Endothelial cell (in vitro differentiated cells): ENCODE measurements around the gene TDRD1. TPM values are rescaled to one million over a fixed set of nuclear protein-coding genes. Genes with fewer than 3 reads are reported as not detected.

Experiments used
- DNase-seq: peaks from one replicate; pipeline ENCODE4 v3.0.0; 2021; ENCODE audit warnings: low spot score
- H3K27ac Mint-ChIP-seq: one replicate; pipeline ENCODE4 v1.8.0; 2021; ENCODE audit warnings: mixed read lengths, inconsistent platforms; ENCODE audit not compliant: unreplicated experiment
- H3K27me3 Mint-ChIP-seq: one replicate; pipeline ENCODE4 v1.8.0; 2021; ENCODE audit warnings: mild to moderate bottlenecking, moderate library complexity, mixed read lengths, inconsistent platforms; ENCODE audit not compliant: unreplicated experiment
- H3K36me3 Mint-ChIP-seq: one replicate; pipeline ENCODE4 v1.8.0; 2021; ENCODE audit warnings: mild to moderate bottlenecking, low read depth, mixed read lengths, inconsistent platforms; ENCODE audit not compliant: unreplicated experiment
- H3K4me1 Mint-ChIP-seq: one replicate; pipeline ENCODE4 v1.8.0; 2021; ENCODE audit warnings: mild to moderate bottlenecking, mixed read lengths, inconsistent platforms; ENCODE audit not compliant: unreplicated experiment
- H3K4me3 Mint-ChIP-seq: one replicate; pipeline ENCODE4 v1.8.0; 2021; ENCODE audit warnings: mild to moderate bottlenecking, mixed read lengths, inconsistent platforms; ENCODE audit not compliant: unreplicated experiment
- H3K9me3 Mint-ChIP-seq: one replicate; pipeline ENCODE4 v1.8.0; 2021; ENCODE audit warnings: mixed read lengths, inconsistent platforms; ENCODE audit not compliant: unreplicated experiment
- CTCF ChIP-seq: fragments of 200-600 bp; sonication (generic); IDR thresholded peaks from one replicate; pipeline ENCODE4 v1.5.0; 2021; ENCODE audit warnings: antibody characterized with exemption; ENCODE audit not compliant: unreplicated experiment
- total RNA-seq: library from RNA; stranded (reverse); fragmentation: NEBNext Ultra II Directional; extraction: Animal tissue kit (Norgen Biotek cat#: 25700); gene quantifications from one replicate; pipeline ENCODE4 v1.2.1, GENCODE V29; 2021; ENCODE audit not compliant: unreplicated experiment

The TDRD1 gene
- total RNA-seq, 1 donor from 2014 or later = 0.18 TPM

- peaks cover 4% of the 10 kb centered on the region for H3K27me3 Mint-ChIP-seq
- no peak overlapping the region for H3K27ac Mint-ChIP-seq
- no peak for TF ChIP-seq CTCF
- no peaks in the 10 kb centered on the region for H3K36me3 Mint-ChIP-seq
- H3K4me1 Mint-ChIP-seq = no peaks in the 10 kb centered on the region
- no peak overlapping the region for H3K4me3 Mint-ChIP-seq
- no peak for DNase-seq
- no peaks in the 10 kb centered on the region for H3K9me3 Mint-ChIP-seq
Measured at GRCh38 chr10:114279901-114280644, 100.9 kb downstream of the TDRD1 start.

DNA sequence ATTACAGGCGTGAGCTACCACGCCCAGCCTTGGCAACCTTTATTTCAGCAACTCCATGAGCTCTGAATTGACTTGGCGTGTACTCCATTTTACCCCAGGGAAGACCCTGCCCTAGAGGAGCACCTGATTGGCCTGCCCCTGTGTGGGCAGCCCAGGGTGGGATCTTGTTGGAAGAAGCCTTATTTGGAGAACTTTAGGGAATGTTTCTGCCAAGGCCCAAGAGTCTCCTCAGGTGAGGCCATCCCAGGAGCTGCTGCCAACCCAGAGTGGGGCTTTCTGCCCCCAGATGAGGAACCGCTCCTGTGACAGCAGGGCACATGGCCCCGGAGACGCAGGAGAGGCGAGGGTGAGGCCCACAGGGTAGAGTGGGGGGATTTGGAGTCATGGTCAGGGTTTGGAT, 101.9 kb downstream of the TDRD1 start:
- Mint-ChIP-seq H3K9me3 (no peaks in the 10 kb centered on the region), H3K4me1 (no peaks in the 10 kb centered on the region), H3K27me3 (peaks cover 5% of the 10 kb centered on the region), H3K4me3 (no peak overlapping the region), H3K36me3 (no peaks in the 10 kb centered on the region), H3K27ac (no peak overlapping the region)
- DNase-seq = no peak
- no peak for TF ChIP-seq CTCF

- Mint-ChIP-seq H3K4me1 (no peaks in the 10 kb centered on the region), H3K27ac (no peak overlapping the region), H3K36me3 (no peaks in the 10 kb centered on the region), H3K9me3 (no peaks in the 10 kb centered on the region), H3K27me3 (peaks cover 5% of the 10 kb centered on the region), H3K4me3 (no peak overlapping the region)
- no peak for TF ChIP-seq CTCF
- DNase-seq = no peak
Measured at GRCh38 chr10:114281461-114281860, 102.3 kb downstream of the TDRD1 start.

Other genes with a start within 250 kb of the TDRD1 start
- gene ADRB1, start 135.5 kb upstream of the TDRD1 start, total RNA-seq = not detected
- gene CCDC186, start 5.2 kb upstream of the TDRD1 start, total RNA-seq = 18.5 TPM
- 2.4 TPM for gene VWA2, start 59.9 kb downstream of the TDRD1 start, total RNA-seq
- gene AFAP1L2, start 225.1 kb downstream of the TDRD1 start, total RNA-seq = 0.77 TPM